ENCODE results near the gene TMEM86A. TPM values are rescaled to one million over a fixed set of nuclear protein-coding genes. Genes with fewer than 3 reads are reported as not detected.
"Not testable (repeated sequence)": the region's sequence is repeated elsewhere in the genome, so short reads cannot be mapped to it uniquely, and the experiment has no call there.

Gene TMEM86A
- total RNA-seq, 1 experiment from 2014 or later = 0.30 TPM

DNA sequence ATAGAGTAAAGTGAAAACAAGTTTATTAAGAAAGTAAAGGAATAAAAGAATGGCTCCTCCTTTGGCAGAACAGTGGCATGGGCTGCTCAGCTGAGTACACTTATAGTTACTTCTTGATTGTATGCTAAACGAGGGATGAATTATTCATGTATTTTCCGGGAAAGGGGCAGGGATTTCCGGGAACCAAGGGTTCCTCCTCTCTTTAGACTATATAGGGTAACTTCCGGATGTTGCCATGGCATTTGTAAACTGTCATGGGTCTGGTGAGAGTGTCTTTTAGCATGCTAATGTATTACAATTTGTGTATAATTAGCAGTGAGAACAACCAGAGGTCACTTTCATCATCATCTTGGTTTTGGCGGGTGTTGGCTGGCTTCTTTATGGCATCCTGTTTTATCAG, 40.9 kb upstream of the TMEM86A start:
- H3K36me3 Mint-ChIP-seq (ENCODE audit: insufficient read depth, unreplicated experiment) = peaks cover 6% of the 10 kb centered on the region
- CTCF ChIA-PET = no interaction called here
- POLR2A ChIA-PET = no interaction called here
- no peak overlapping the region for H3K27ac Mint-ChIP-seq (ENCODE audit: low read depth, unreplicated experiment)
- H3K4me3 Mint-ChIP-seq (ENCODE audit: unreplicated experiment) = no peak overlapping the region
- BruUV-seq (replicated peaks) = no TSS peak
- H3K4me1 Mint-ChIP-seq (ENCODE audit: insufficient read depth, unreplicated experiment) = no peaks in the 10 kb centered on the region
- intact Hi-C loops (cut with micrococcal nuclease) = no loop called here
- H3K27me3 Mint-ChIP-seq (ENCODE audit: insufficient read depth, unreplicated experiment) = peaks cover 42% of the 10 kb centered on the region
- no peak for DNase-seq (ENCODE audit: unreplicated experiment)
- H3K9me3 Mint-ChIP-seq (ENCODE audit: unreplicated experiment) = no peaks in the 10 kb centered on the region
- TF ChIP-seq, protein P1, sequence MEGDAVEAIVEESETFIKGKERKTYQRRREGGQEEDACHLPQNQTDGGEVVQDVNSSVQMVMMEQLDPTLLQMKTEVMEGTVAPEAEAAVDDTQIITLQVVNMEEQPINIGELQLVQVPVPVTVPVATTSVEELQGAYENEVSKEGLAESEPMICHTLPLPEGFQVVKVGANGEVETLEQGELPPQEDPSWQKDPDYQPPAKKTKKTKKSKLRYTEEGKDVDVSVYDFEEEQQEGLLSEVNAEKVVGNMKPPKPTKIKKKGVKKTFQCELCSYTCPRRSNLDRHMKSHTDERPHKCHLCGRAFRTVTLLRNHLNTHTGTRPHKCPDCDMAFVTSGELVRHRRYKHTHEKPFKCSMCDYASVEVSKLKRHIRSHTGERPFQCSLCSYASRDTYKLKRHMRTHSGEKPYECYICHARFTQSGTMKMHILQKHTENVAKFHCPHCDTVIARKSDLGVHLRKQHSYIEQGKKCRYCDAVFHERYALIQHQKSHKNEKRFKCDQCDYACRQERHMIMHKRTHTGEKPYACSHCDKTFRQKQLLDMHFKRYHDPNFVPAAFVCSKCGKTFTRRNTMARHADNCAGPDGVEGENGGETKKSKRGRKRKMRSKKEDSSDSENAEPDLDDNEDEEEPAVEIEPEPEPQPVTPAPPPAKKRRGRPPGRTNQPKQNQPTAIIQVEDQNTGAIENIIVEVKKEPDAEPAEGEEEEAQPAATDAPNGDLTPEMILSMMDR (IDR thresholded peaks at IDR 0.05; ENCODE audit: unreplicated experiment) = no peak

- CTCF ChIA-PET = interaction anchor here (1.2 kb wide), 1 partner anchor 64 kb away, joined by 3 read pairs; no protein-coding TSS in a partner anchor
- H3K4me3 Mint-ChIP-seq (ENCODE audit: unreplicated experiment); H3K36me3 Mint-ChIP-seq (ENCODE audit: insufficient read depth, unreplicated experiment); H3K4me1 Mint-ChIP-seq (ENCODE audit: insufficient read depth, unreplicated experiment); DNase-seq (ENCODE audit: unreplicated experiment); H3K27ac Mint-ChIP-seq (ENCODE audit: low read depth, unreplicated experiment); BruUV-seq (replicated peaks); intact Hi-C loops (cut with micrococcal nuclease); POLR2A ChIA-PET; H3K9me3 Mint-ChIP-seq (ENCODE audit: unreplicated experiment): not testable (repeated sequence)
- peaks cover 27% of the 10 kb centered on the region for H3K27me3 Mint-ChIP-seq (ENCODE audit: insufficient read depth, unreplicated experiment)
Measured at GRCh38 chr11:18665353-18665872, 33.2 kb upstream of the TMEM86A start.

- H3K4me3 Mint-ChIP-seq (ENCODE audit: unreplicated experiment) = no peak overlapping the region
- intact Hi-C loops (cut with micrococcal nuclease) = no loop called here
- BruUV-seq (replicated peaks) = no TSS peak
- DNase-seq (ENCODE audit: unreplicated experiment) = no peak
- H3K27me3 Mint-ChIP-seq (ENCODE audit: insufficient read depth, unreplicated experiment) = peaks cover 4% of the 10 kb centered on the region
- ChIA-PET CTCF (interaction anchor here (0.6 to 1.2 kb wide), 2 partner anchors 9 to 553 kb away, joined by 3 to 6 read pairs; no protein-coding TSS in a partner anchor), POLR2A (no interaction called here)
- no peaks in the 10 kb centered on the region for H3K9me3 Mint-ChIP-seq (ENCODE audit: unreplicated experiment)
- H3K36me3 Mint-ChIP-seq (ENCODE audit: insufficient read depth, unreplicated experiment) = no peaks in the 10 kb centered on the region
- TF ChIP-seq, protein P1 (IDR thresholded peaks at IDR 0.05; ENCODE audit: unreplicated experiment) = no peak
- peaks cover 6% of the 10 kb centered on the region for H3K4me1 Mint-ChIP-seq (ENCODE audit: insufficient read depth, unreplicated experiment)
- H3K27ac Mint-ChIP-seq (ENCODE audit: low read depth, unreplicated experiment) = no peak overlapping the region
Measured at GRCh38 chr11:18668131-18668530, 30.4 kb upstream of the TMEM86A start.

DNA sequence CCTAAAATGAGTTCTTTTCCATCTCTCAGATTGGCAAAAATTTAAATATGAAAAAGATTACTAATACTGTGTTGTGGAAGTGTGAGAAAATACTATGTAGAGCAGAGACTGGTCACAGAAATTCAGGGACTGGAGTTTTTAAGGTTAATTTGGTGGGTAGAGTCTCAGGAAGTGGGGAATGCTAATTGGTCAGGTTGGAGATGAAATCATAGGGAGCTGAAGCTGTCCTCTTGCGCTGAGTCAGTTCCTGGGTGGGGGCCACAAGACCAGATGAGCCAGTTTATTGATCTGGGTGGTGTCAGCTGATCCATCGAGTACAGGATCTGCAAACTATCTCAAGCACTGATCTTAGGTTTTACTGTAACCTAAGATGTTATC, 29.4 kb upstream of the TMEM86A start:
- BruUV-seq (replicated peaks) = no TSS peak
- Mint-ChIP-seq H3K4me1 (ENCODE audit: insufficient read depth, unreplicated experiment) (peaks cover 6% of the 10 kb centered on the region), H3K27ac (ENCODE audit: low read depth, unreplicated experiment) (no peak overlapping the region), H3K36me3 (ENCODE audit: insufficient read depth, unreplicated experiment) (no peaks in the 10 kb centered on the region), H3K27me3 (ENCODE audit: insufficient read depth, unreplicated experiment) (no peaks in the 10 kb centered on the region), H3K4me3 (ENCODE audit: unreplicated experiment) (no peak overlapping the region), H3K9me3 (ENCODE audit: unreplicated experiment) (no peaks in the 10 kb centered on the region)
- DNase-seq (ENCODE audit: unreplicated experiment) = no peak
- TF ChIP-seq, protein P1 (IDR thresholded peaks at IDR 0.05; ENCODE audit: unreplicated experiment) = no peak
- ChIA-PET CTCF (interaction anchor here (0.7 kb wide), 1 partner anchor 157 kb away, joined by 3 read pairs; no protein-coding TSS in a partner anchor), POLR2A (no interaction called here)
- intact Hi-C loops (cut with micrococcal nuclease) = no loop called here

DNA sequence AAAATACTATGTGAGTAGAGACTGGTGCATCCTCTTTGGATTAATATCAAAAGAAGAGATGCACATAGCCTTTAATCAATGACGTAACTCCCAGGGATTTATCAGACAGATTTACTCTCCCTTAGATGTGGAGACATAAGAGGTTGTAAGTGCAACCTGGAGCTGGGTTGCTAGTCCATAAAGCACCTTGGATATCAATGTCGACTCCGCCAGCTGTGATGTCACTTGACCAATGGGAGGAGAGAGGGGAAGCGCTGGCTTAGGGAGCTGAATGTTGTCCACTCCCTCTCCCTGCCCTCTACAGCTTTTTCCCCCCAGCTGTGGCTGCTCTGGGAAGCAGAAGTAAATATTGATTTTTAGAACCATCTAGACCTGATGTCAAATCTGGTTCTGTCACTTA, 28.9 kb upstream of the TMEM86A start:
- Mint-ChIP-seq H3K4me3 (ENCODE audit: unreplicated experiment) (no peak overlapping the region), H3K27me3 (ENCODE audit: insufficient read depth, unreplicated experiment) (no peaks in the 10 kb centered on the region), H3K36me3 (ENCODE audit: insufficient read depth, unreplicated experiment) (no peaks in the 10 kb centered on the region), H3K4me1 (ENCODE audit: insufficient read depth, unreplicated experiment) (peaks cover 6% of the 10 kb centered on the region), H3K9me3 (ENCODE audit: unreplicated experiment) (no peaks in the 10 kb centered on the region), H3K27ac (ENCODE audit: low read depth, unreplicated experiment) (no peak overlapping the region)
- no peak for DNase-seq (ENCODE audit: unreplicated experiment)
- no TSS peak for BruUV-seq (replicated peaks)
- ChIA-PET POLR2A (no interaction called here), CTCF (interaction anchor here (0.5 kb wide), 1 partner anchor 182 kb away, joined by 8 read pairs; no protein-coding TSS in a partner anchor)
- TF ChIP-seq, protein P1 (IDR thresholded peaks at IDR 0.05; ENCODE audit: unreplicated experiment) = no peak
- intact Hi-C loops (cut with micrococcal nuclease) = no loop called here
